Urinary bladder (tissue), 4 donors: Measurements from ENCODE around the gene OGDH. TPM values are rescaled to one million over a fixed set of nuclear protein-coding genes. Genes with fewer than 3 reads are reported as not detected.

Experiments
- DNase-seq: peaks from one replicate; pipeline ENCODE4 v3.0.0-alpha.2; 2015; ENCODE audit errors: extremely low spot score
- H3K27ac ChIP-seq: one replicate; pipeline ENCODE4 v1.5.1; 2013; ENCODE audit warnings: low read depth, mild to moderate bottlenecking, moderate library complexity
- H3K36me3 ChIP-seq: one replicate; pipeline ENCODE4 v1.6.1; 2013; ENCODE audit warnings: mild to moderate bottlenecking, moderate library complexity; ENCODE audit not compliant: insufficient read depth
- H3K4me1 ChIP-seq: one replicate; pipeline ENCODE4 v1.6.1; 2013; ENCODE audit warnings: mild to moderate bottlenecking, moderate library complexity; ENCODE audit not compliant: insufficient read depth
- H3K4me3 ChIP-seq: one replicate; pipeline ENCODE4 v1.5.1; 2013; ENCODE audit warnings: low read depth, low read length
- WGBS: extraction: QIAGEN DNeasy Blood & Tissue Kit; methylation state at CpG from one replicate; pipeline ENCODE4 v1.1.7; 2013; 5-methylcytosine and 5-hydroxymethylcytosine counted together
- polyA plus RNA-seq: library from polyadenylated mRNA; stranded (reverse); fragments of 200-250 nt; gene quantifications from one replicate; pipeline ENCODE4 v1.2.3, GENCODE V29; 2013
- total RNA-seq: library from RNA; depleted of rRNA; stranded (reverse); fragments of >200 nt; gene quantifications from one replicate; pipeline ENCODE4 v1.2.3, GENCODE V29; 2014
- donor health status: healthy with polysubstance abuse.
- donor health status: healthy.

The OGDH gene
- total and polyA plus RNA-seq, 2 donors: 43.1 to 83.5 TPM

DNA sequence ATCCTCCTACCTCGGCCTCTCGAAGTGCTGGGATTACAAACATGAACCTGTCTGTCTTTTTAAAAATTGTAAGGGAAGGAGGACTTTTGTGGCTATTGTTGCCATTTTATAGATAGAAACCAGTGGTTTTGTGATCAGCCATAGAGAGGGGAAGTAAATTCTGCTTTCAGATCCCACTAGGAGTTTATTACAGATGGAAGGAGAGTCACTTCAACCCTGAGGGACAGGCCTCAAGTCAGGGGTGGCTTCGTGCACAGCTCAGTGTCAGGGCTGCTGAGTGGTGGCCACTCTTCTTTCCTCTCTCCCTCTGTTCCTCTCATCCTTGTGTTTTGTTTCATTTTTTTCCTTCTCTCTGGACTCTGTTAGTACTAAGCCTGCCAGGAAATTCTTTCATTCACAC lies 60.8 kb downstream of the OGDH start:
- Histone ChIP-seq H3K36me3 (no peaks in the 10 kb centered on the region), H3K4me3 (no peak overlapping the region), H3K27ac (no peak overlapping the region), H3K4me1 (no peaks in the 10 kb centered on the region)
- no peak for DNase-seq
- 91% methylated on average over 3 of the region's 3 CpGs for WGBS

DNA sequence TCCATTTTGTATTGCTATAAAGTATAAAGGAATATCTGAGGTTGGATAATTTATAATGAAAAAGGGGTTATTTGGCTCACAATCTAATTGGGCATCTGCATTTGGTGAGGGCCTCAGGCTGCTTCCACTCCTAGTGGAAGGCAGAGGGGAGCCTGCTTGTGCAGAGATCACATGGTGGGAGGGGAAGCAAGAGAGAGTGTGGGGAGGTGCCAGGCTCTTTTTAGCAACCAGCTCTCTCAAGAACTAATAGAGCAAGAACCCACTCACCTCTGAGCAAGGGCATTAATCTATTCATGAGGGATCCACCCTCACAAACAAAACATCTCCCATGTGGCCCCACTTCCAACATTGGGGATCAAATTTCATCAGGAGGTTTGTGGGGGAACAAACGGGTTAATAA lies 64.6 kb downstream of the OGDH start:
- Histone ChIP-seq H3K4me1 (no peaks in the 10 kb centered on the region), H3K36me3 (peaks cover 2% of the 10 kb centered on the region), H3K4me3 (no peak overlapping the region), H3K27ac (no peak overlapping the region)
- no peak for DNase-seq
- WGBS: 83% methylated on average over 1 of the region's 1 CpG

DNA sequence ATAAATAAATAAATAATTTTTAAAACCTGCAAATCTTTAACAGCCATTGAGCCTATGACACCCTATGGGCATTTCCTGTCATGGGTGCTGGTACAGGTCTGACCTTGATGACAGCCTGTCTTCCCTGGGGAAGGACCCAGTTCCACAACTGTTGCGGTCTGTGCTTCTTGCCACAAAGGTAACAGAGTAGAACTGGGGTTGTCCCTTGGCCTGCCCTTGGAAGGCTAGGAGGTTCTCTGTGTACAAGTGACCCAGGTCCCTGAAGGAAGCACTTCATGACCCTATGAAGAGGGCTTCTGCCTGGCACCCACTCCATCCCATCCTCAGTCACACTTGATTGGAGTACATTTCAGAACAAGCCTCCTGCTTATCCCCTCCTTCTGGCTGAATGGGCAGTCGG lies 66.9 kb downstream of the OGDH start:
- Histone ChIP-seq H3K27ac (no peak overlapping the region), H3K4me3 (no peak overlapping the region), H3K36me3 (peaks cover 2% of the 10 kb centered on the region), H3K4me1 (no peaks in the 10 kb centered on the region)
- WGBS: over 99% methylated on average over 2 of the region's 2 CpGs
- DNase-seq: no peak

DNA sequence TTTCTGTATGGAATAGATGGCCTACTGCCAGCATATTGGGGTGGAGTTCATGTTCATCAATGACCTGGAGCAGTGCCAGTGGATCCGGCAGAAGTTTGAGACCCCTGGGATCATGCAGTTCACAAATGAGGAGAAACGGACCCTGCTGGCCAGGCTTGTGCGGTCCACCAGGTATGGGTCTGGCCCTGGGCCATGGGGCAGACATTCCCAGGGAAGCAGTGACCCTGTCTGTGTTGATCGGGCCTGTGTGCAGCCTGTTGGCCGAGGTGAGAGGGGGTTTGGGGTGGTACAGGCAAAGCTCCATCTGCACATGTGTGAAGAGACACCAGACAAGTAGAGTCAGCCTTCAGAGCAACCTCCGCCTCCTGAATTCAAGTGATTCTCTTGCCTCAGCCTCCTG lies 67.3 kb downstream of the OGDH start:
- Histone ChIP-seq H3K4me3 (no peak overlapping the region), H3K36me3 (peaks cover 2% of the 10 kb centered on the region), H3K27ac (no peak overlapping the region), H3K4me1 (no peaks in the 10 kb centered on the region)
- DNase-seq: no peak
- WGBS: 92% methylated on average over 6 of the region's 6 CpGs

DNA sequence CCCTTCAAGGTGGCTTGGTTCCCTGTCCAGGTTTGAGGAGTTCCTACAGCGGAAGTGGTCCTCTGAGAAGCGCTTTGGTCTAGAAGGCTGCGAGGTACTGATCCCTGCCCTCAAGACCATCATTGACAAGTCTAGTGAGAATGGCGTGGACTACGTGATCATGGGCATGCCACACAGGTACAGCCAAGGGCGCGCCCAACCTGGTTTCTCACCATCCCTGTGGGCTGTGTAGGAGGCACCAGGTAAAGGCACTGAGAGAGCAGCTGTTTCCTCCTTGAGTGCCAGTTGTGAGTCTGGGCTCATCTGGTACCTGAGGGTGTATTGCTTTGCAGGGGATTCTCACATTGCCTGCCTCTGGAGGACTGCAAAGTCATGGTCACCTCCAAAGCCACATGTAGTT lies 68.0 kb downstream of the OGDH start:
- DNase-seq: no peak
- H3K4me1 ChIP-seq: no peaks in the 10 kb centered on the region
- peaks cover 2% of the 10 kb centered on the region for H3K36me3 ChIP-seq
- H3K4me3 ChIP-seq: no peak overlapping the region
- H3K27ac ChIP-seq: no peak overlapping the region
- WGBS: 98% methylated on average over 7 of the region's 7 CpGs

DNA sequence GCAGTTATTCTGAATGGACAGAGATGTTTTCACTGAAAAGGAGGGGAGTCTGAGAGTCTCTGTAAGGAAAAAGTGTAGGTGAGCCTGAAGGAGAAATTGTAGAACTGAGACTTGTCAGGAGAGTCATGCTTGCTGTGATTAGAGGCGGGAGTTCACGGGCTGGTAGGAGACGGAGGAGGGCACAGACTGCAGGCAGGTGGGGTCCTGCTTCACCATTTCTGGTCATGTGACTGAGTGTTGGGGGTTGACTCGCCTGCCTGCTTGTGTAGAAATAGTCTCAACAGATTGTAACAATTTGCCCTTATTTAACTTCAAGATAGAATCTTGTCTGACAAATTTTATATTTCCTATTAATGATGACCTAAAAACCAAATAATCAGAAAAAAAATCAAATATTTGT lies 70.3 kb downstream of the OGDH start:
- H3K36me3 ChIP-seq: peaks cover 2% of the 10 kb centered on the region
- no peaks in the 10 kb centered on the region for H3K4me1 ChIP-seq
- 92% methylated on average over 4 of the region's 4 CpGs for WGBS
- DNase-seq: no peak
- H3K27ac ChIP-seq: no peak overlapping the region
- no peak overlapping the region for H3K4me3 ChIP-seq

DNA sequence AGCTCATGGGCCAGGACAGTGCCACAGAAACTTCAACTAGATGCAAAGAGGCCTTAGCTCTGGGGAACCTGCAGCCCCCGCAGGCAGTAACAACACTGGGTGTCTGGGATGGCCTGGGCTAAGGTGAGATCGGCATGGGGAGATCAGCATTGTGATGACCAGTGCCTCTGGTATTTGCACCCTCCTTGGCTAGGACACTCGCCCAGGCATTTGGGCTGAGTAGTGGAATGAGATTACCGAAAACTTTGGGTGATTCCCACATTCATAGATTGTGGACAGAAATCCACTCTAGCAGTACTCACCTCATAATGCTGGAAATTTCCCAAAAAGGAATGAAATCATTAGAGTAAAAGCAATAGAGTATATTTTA lies 71.7 kb downstream of the OGDH start:
- DNase-seq: no peak
- WGBS: 88% methylated on average over 4 of the region's 4 CpGs
- Histone ChIP-seq H3K27ac (no peak overlapping the region), H3K36me3 (peaks cover 2% of the 10 kb centered on the region), H3K4me3 (no peak overlapping the region), H3K4me1 (no peaks in the 10 kb centered on the region)

DNA sequence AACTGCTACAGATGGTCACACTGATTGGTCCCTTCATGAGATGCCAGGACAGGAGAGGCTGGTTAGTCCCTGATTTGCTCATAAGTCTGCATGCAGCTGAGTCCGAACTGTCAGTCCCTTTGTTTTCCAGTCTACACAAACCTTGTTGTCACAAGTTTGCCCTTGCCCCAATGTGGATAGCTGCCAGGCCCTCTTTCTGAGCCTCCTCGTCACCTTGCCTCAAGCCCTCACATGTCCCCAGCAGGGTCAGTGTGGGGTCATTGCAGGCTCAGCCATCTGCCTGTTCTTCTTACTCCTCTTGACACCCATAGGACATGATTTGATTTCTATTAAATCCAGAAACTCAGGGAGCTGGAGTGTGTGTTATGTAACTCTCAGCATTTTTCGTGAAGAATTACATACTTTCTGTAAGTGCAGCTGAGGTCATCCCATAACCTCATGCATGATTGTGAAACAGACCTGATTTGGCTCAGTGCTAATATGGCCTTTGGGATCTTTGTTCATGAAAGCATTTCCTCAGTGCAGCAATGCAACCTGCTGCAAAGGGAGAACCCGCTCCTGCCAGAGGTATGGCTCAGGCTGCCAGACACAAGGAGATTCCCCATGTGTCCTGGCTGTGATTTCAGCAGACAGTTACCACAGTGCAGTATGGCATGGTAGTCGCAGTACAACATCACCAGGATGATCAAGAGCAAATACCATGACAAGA lies 72.2 kb downstream of the OGDH start:
- DNase-seq: no peak
- Histone ChIP-seq H3K4me1 (no peaks in the 10 kb centered on the region), H3K36me3 (peaks cover 6% of the 10 kb centered on the region), H3K4me3 (no peak overlapping the region), H3K27ac (no peak overlapping the region)
- WGBS: 71% methylated on average over 5 of the region's 5 CpGs

DNA sequence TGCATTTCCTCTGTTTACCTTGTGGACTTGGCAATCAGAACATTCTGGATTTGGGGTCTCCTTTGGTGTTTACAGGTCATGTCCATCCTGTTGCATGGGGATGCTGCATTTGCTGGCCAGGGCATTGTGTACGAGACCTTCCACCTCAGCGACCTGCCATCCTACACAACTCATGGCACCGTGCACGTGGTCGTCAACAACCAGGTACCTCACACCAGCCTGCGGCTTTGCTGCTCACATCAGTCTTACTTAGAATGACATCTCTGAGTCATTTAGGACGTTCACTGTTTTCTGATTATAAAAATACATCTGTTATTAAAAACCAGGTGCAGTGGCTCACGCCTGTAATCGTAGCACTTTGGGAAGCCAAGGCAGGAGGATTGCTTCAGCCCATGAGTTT lies 75.2 kb downstream of the OGDH start:
- H3K27ac ChIP-seq: no peak overlapping the region
- peaks cover 5% of the 10 kb centered on the region for H3K36me3 ChIP-seq
- DNase-seq: no peak
- 94% methylated on average over 9 of the region's 9 CpGs for WGBS
- no peaks in the 10 kb centered on the region for H3K4me1 ChIP-seq
- no peak overlapping the region for H3K4me3 ChIP-seq

DNA sequence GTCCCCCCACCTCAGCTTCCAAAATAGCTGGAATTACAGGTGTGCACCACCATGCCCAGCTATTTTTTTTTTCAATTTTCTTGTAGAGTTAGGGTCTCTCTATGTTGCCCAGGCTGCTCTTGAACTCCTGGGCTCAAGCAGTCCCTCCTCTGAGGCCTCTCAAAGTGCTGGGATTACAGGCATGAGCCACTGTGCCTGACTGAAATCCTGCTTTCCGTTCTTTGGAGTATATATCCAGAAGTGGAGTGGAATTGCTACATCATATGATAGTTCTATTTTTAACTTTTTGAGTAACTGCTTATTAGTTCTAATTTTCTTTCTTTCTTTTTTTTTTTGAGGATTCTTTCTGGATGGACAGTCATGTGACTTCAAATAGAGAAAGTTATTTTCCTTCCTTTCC lies 79.3 kb downstream of the OGDH start:
- WGBS: 61% methylated on average over 1 of the region's 1 CpG
- Histone ChIP-seq H3K27ac (no peak overlapping the region), H3K4me3 (no peak overlapping the region), H3K36me3 (peaks cover 5% of the 10 kb centered on the region), H3K4me1 (no peaks in the 10 kb centered on the region)
- no peak for DNase-seq

DNA sequence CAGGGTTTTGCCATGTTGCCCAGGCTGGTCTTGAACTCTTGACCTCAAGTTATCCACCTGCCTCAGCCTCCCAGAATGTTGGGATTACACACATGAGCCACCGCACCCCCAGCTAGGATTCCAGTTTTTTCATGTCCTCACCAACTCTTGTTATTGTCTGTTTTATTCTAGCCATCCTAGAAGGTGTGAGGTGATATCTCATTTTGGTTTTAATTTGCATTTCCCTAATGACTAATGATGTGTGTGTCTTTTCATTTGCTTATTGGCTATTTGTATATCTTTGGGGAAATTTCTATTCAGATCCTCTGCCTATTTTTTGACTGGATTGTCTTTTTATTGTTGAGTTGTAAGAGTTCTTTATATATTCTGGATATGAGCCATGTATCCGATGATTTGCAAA lies 83.0 kb downstream of the OGDH start:
- no peak for DNase-seq
- WGBS: 100% methylated on average over 2 of the region's 2 CpGs
- Histone ChIP-seq H3K4me3 (no peak overlapping the region), H3K4me1 (no peaks in the 10 kb centered on the region), H3K36me3 (peaks cover 2% of the 10 kb centered on the region), H3K27ac (no peak overlapping the region)

DNA sequence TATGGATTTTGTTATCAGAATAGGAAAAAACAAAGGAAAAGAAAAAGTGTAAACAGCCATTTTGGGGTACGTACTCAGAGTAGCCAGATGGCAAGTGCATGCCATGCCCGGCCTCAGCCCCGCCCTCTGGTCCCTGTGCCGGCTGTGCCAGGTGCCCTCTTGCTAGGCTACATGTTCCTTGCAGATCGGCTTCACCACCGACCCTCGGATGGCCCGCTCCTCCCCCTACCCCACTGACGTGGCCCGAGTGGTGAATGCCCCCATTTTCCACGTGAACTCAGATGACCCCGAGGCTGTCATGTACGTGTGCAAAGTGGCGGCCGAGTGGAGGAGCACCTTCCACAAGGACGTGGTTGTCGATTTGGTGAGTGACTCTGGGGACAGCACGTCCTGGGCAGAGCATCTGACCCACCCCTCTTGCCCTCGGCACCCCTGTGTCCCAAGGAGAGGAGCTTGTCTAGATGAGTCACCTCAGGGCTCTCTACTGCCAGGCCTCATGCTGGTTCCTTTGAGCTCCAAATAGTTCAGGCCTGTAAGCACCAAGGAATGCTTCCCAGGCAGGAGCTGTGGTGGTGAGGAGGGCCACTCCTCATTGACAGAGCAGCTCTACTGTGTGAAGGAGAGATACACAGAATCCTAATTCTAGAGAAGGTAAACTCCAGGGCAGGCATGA lies 87.3 kb downstream of the OGDH start:
- H3K4me1 ChIP-seq: no peaks in the 10 kb centered on the region
- WGBS: 89% methylated on average over 19 of the region's 19 CpGs
- no peak overlapping the region for H3K27ac ChIP-seq
- DNase-seq: no peak
- peaks cover 3% of the 10 kb centered on the region for H3K36me3 ChIP-seq
- no peak overlapping the region for H3K4me3 ChIP-seq

DNA sequence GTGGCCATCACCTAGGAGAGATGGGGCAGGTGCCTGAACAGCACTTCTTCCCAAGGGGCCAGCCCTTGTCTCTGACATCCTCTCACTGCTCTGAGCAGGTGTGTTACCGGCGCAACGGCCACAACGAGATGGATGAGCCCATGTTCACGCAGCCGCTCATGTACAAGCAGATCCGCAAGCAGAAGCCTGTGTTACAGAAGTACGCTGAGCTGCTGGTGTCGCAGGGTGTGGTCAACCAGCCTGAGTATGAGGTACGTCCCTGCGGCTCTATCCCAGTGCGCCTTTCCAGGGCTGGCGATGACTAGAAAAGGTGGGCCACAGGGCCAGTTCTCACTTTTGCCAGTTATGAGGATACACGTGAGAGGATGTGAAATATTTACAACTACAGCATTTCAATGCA lies 87.9 kb downstream of the OGDH start:
- WGBS: 95% methylated on average over 14 of the region's 14 CpGs
- Histone ChIP-seq H3K27ac (no peak overlapping the region), H3K36me3 (peaks cover 3% of the 10 kb centered on the region), H3K4me3 (no peak overlapping the region), H3K4me1 (no peaks in the 10 kb centered on the region)
- DNase-seq: no peak

DNA sequence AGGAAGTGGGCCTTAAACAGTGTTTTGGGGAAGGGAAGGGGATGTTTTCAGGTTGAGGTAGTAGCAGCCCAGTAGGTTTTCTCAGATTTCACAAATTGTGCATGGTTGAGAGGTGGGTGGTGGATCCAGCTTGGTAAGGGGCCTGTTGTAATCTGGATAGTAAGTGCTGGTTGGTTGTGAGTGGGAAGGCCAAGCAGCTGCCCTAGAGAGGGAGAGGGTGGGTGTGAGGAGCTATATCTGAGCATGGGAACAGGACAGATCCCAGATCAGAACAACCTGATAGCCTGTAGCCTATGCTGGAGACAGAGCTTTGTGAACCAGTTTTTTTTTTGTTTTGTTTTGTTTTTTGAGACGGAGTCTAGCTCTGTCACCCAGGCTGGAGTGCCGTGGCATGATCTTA lies 88.3 kb downstream of the OGDH start:
- Histone ChIP-seq H3K27ac (no peak overlapping the region), H3K4me3 (no peak overlapping the region), H3K36me3 (peaks cover 3% of the 10 kb centered on the region), H3K4me1 (no peaks in the 10 kb centered on the region)
- 95% methylated on average over 2 of the region's 2 CpGs for WGBS
- no peak for DNase-seq
